RWPE2 (cell line): ENCODE results near the gene ANKRD6.

ENCODE experiments used
- ATAC-seq: fragments of 200-7000 bp; cut with Tn5 transposase; 3 replicates; pipeline ENCODE4 v1.9.1; 2021; ENCODE audit warnings: low read depth
- DNase-seq: peaks from one replicate; pipeline ENCODE4 v3.0.0-alpha.2; 2020; ENCODE audit warnings: low spot score
- H3K27ac ChIP-seq: fragments of 450-650 bp; 2 replicates; pipeline ENCODE4 v1.5.1; 2017; ENCODE audit warnings: mild to moderate bottlenecking; ENCODE audit not compliant: poor library complexity, severe bottlenecking
- H3K27me3 ChIP-seq: fragments of 250-450 bp; sonication (Bioruptor Pico); 2 replicates; pipeline ENCODE4 v1.5.1; 2021; ENCODE audit warnings: mild to moderate bottlenecking, moderate library complexity; ENCODE audit not compliant: insufficient read depth, poor library complexity, severe bottlenecking
- H3K36me3 ChIP-seq: fragments of 250-450 bp; sonication (Bioruptor Pico); 2 replicates; pipeline ENCODE4 v1.5.1; 2020; ENCODE audit warnings: low read depth, mild to moderate bottlenecking, moderate library complexity
- H3K4me1 ChIP-seq: fragments of 250-450 bp; sonication (Bioruptor Pico); 2 replicates; pipeline ENCODE4 v1.5.1; 2021; ENCODE audit warnings: mild to moderate bottlenecking, moderate library complexity; ENCODE audit not compliant: insufficient read depth, poor library complexity, severe bottlenecking
- H3K4me3 ChIP-seq: fragments of 250-450 bp; sonication (Bioruptor Pico); 2 replicates; pipeline ENCODE4 v1.5.1; 2021; ENCODE audit warnings: mild to moderate bottlenecking, moderate library complexity; ENCODE audit not compliant: severe bottlenecking
- H3K9me3 ChIP-seq: fragments of 250-450 bp; sonication (Bioruptor Pico); 2 replicates; pipeline ENCODE4 v1.5.1; 2021; ENCODE audit warnings: mild to moderate bottlenecking, moderate library complexity; ENCODE audit not compliant: severe bottlenecking
- TF ChIP-seq, protein P1 (sequence below): fragments of 450-650 bp; IDR thresholded peaks from one replicate; pipeline ENCODE4 v1.5.1; 2017; ENCODE audit warnings: mild to moderate bottlenecking, moderate library complexity; ENCODE audit not compliant: poor library complexity, severe bottlenecking

ANKRD6 gene

DNA sequence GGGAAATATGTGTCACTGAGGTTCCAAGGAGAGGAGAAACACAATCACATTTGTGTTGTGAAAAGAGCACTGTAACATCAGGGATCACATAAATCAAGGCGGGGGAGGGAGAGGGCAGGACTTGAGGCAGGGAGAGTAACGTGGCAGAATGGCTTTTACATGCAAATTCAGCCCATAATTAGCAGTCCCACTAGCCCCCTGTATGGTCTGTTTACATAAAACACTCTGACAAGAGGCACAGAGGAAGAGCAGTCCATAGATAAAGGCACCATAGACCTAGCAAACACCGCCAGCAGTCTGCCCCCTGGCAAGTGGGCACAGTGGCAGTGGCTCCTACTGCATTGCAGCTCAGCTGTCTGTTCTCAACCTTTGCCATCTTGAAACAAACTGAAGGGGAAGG, 122.9 kb downstream of the ANKRD6 start:
- TF ChIP-seq, protein P1, sequence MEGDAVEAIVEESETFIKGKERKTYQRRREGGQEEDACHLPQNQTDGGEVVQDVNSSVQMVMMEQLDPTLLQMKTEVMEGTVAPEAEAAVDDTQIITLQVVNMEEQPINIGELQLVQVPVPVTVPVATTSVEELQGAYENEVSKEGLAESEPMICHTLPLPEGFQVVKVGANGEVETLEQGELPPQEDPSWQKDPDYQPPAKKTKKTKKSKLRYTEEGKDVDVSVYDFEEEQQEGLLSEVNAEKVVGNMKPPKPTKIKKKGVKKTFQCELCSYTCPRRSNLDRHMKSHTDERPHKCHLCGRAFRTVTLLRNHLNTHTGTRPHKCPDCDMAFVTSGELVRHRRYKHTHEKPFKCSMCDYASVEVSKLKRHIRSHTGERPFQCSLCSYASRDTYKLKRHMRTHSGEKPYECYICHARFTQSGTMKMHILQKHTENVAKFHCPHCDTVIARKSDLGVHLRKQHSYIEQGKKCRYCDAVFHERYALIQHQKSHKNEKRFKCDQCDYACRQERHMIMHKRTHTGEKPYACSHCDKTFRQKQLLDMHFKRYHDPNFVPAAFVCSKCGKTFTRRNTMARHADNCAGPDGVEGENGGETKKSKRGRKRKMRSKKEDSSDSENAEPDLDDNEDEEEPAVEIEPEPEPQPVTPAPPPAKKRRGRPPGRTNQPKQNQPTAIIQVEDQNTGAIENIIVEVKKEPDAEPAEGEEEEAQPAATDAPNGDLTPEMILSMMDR, result no peak
- DNase-seq, result no peak
- no peak for ATAC-seq
- Histone ChIP-seq H3K4me3 (no peak overlapping the region), H3K4me1 (no peaks in the 10 kb centered on the region), H3K9me3 (no peaks in the 10 kb centered on the region), H3K27ac (no peak overlapping the region), H3K27me3 (no peaks in the 10 kb centered on the region), H3K36me3 (no peaks in the 10 kb centered on the region)

DNA sequence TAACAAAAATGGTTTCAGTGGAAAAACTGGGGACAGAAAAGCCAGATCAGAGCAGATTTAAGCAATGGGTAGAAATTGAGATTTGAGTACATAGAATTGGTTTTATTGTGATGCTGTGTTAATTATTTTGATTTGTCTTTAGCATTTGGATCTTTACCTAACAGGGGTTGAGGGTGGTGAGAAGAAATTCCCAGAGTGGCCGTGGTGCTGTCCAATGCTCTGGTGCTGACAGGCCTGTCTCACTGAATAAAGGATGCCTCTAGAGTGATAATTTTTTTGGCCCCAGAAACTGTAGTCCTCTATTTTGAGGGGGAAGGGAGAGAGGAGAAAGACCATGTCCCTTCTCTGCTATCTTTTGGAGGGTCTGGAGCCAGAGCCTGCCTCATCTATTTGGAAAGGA, 126.5 kb downstream of the ANKRD6 start:
- DNase-seq (no peak), ATAC-seq (no peak; the same call in 2 of the 3 replicates)
- H3K27ac ChIP-seq, result no peak overlapping the region

DNA sequence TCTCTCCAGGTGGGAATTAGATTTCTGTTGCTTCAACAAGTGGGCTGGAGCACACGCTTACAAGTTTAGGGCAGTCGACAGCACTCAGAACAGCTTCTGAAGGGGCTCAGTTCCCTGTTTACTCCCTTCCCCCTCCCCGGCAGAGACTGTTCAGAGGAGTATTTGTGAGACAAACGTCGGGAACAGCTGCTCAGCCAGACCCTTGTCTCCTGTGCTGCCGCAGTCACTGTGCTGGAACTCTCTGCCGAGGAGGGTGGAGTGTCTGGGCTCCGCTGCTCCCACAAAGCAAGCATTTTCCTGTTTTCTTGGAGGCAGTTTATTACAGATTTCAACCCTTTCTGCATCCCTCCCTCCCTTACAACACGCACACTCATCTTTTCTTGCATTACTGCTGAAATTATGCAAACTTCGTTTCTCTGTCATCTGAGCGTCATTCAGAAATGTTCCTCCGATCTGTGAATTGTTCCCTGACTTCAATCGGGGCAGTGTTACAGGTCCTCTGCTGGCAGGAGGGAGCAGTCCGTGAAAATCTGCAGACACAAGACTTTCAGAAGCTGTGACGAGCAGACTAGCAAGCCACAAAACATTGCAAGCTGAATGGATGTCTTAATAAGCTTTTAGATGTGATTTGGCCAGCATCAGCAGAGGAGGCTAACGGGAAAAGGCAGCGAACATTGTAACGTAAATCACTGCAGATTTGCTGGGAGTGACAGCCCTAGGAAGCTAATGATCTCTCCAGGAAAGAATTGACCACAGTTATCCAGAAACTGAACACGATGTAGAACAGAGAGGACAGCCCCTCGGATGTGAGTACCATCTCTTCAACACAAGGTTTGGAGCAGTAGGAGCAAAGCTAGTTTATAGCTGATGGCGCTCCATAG, 129.4 kb downstream of the ANKRD6 start:
- H3K4me3 ChIP-seq, result no peak overlapping the region
- no peaks in the 10 kb centered on the region for H3K9me3 ChIP-seq
- DNase-seq, result no peak
- no peaks in the 10 kb centered on the region for H3K4me1 ChIP-seq
- no peak overlapping the region for H3K27ac ChIP-seq
- TF ChIP-seq, protein P1, result no peak
- no peak for ATAC-seq
- no peaks in the 10 kb centered on the region for H3K36me3 ChIP-seq
- H3K27me3 ChIP-seq, result no peaks in the 10 kb centered on the region

More for the DNA sequence above, 126.5 kb downstream of the ANKRD6 start:
- no peaks in the 10 kb centered on the region for H3K4me1 ChIP-seq
- no peaks in the 10 kb centered on the region for H3K36me3 ChIP-seq
- H3K4me3 ChIP-seq, result no peak overlapping the region
- H3K27me3 ChIP-seq, result no peaks in the 10 kb centered on the region
- TF ChIP-seq, protein P1, result no peak
- H3K9me3 ChIP-seq, result no peaks in the 10 kb centered on the region

DNA sequence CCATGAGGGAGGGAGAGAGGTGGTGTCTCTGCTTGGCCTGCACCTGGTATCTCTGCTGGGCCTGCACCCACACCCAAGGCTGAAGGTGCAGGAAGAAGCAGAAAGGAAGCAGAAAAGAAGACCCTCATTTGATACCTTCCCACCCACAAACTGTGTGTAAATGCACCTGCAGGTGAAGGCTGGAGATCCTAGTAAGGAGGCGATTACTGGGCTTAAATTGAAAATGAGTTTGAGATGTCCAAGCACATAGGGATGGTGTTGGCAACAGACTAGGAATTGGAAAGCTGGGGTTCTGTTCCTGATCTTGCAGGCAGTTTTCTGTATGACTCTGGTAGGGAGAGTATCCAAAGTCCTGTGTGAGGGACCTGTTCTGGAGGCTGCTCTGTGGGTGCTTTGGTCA, 130.9 kb downstream of the ANKRD6 start:
- no peaks in the 10 kb centered on the region for H3K27me3 ChIP-seq
- no peak overlapping the region for H3K4me3 ChIP-seq
- no peaks in the 10 kb centered on the region for H3K4me1 ChIP-seq
- H3K9me3 ChIP-seq, result no peaks in the 10 kb centered on the region
- no peak for DNase-seq
- H3K27ac ChIP-seq, result no peak overlapping the region
- no peaks in the 10 kb centered on the region for H3K36me3 ChIP-seq
- no peak for ATAC-seq
- TF ChIP-seq, protein P1, result no peak

DNA sequence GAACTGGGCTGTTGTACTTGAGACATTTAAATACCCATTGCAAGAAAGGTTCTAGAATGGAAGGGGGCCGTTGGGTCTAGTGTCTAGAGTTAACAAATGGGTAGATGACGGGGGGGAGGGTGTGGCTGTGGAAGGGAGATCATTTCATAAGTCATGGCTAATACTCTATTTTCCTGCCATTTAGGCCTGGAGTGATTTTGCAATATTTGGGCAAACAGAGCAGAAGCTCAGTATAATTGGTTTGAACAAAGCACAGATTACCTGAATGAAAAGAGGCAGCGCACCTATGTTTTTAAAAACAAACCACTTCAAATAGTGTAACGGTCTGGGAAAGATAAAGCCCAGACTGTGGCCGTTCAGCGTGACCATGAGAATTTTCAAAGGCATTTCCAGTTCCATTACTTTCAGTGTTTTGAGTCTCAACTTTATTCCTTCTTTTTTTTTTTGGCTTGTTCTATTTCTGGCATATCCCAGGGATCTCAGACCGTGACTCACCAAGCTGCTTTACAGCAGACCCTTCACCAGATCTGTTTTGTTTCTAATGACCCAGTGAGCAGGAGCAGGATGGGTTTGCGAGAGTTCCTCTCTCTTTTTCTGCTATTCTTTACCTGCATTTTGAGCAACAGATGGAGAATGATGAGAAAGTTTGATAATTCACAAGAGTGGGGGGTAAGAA, 131.9 kb downstream of the ANKRD6 start:
- H3K27ac ChIP-seq, result no peak overlapping the region
- H3K4me1 ChIP-seq, result no peaks in the 10 kb centered on the region
- H3K27me3 ChIP-seq, result no peaks in the 10 kb centered on the region
- ATAC-seq, result no peak
- H3K9me3 ChIP-seq, result no peaks in the 10 kb centered on the region
- H3K4me3 ChIP-seq, result no peak overlapping the region
- DNase-seq, result no peak
- no peaks in the 10 kb centered on the region for H3K36me3 ChIP-seq
- TF ChIP-seq, protein P1, result no peak
